Mammary epithelial cell (primary cell): ENCODE data around the gene FBXL17.

Experiments
- EZH2 ChIP-seq: IDR thresholded peaks from 2 replicates; pipeline ENCODE4 v1.6.1; 2012; ENCODE audit warnings: low read length, inconsistent platforms, borderline replicate concordance
- TF ChIP-seq, protein P1 (sequence below), 2 donors: IDR thresholded peaks in 1 of 2; conservative IDR thresholded peaks in 1 of 2; 2 replicates each; pipeline ENCODE4 v1.5.1; 2011 to 2012; ENCODE audit warnings: inconsistent platforms in 2 of 2, low read length in 2 of 2, mild to moderate bottlenecking in 2 of 2, control low read depth in 1 of 2, low read depth in 1 of 2; ENCODE audit not compliant: insufficient read depth in 1 of 2; ENCODE audit errors: extremely low read depth in 1 of 2

DNA sequence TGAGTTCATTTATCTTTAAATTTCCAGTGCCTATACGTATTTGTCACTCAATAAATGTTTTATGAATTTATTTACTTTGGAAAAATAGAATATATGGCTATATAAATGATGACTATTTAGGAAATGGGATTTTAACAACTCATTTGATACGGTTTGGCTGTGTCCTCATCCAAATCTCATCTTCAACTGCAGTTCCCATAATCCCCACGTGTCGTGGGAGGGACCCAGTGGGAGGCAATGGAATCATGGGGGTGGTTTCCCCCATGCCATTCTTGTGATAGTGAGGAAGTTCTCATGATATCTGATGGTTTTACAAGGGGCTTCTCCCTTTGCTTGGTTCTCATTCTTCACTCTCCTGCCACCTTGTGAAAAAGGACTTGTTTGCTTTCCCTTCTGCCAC, 523.6 kb downstream of the FBXL17 start:
- TF ChIP-seq, protein P1, sequence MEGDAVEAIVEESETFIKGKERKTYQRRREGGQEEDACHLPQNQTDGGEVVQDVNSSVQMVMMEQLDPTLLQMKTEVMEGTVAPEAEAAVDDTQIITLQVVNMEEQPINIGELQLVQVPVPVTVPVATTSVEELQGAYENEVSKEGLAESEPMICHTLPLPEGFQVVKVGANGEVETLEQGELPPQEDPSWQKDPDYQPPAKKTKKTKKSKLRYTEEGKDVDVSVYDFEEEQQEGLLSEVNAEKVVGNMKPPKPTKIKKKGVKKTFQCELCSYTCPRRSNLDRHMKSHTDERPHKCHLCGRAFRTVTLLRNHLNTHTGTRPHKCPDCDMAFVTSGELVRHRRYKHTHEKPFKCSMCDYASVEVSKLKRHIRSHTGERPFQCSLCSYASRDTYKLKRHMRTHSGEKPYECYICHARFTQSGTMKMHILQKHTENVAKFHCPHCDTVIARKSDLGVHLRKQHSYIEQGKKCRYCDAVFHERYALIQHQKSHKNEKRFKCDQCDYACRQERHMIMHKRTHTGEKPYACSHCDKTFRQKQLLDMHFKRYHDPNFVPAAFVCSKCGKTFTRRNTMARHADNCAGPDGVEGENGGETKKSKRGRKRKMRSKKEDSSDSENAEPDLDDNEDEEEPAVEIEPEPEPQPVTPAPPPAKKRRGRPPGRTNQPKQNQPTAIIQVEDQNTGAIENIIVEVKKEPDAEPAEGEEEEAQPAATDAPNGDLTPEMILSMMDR (conservative IDR thresholded peaks at IDR 0.05 in 1 of 2, IDR thresholded peaks at IDR 0.05 in 1 of 2; ENCODE audit: extremely low read depth in 1 of 2, insufficient read depth in 1 of 2, low read depth in 1 of 2, low read length in 2 of 2) = no peak
- no peak for TF ChIP-seq EZH2
